Skeletal muscle tissue (tissue), 4 donors: ENCODE results near the gene EXOC6. TPM values are rescaled to one million over a fixed set of nuclear protein-coding genes. Genes with fewer than 3 reads are reported as not detected.
A peak's percentile ranks its signal among the peaks of the same experiment; 100 is the strongest.

Source experiments
- H3K27ac ChIP-seq: one replicate; pipeline ENCODE4 v1.7.0; 2013; ENCODE audit warnings: mild to moderate bottlenecking, low read depth, low read length, inconsistent platforms
- H3K27me3 ChIP-seq, 3 donors: one replicate each; pipeline ENCODE4 v1.7.0; 2013; ENCODE audit warnings: low read length in 3 of 3; ENCODE audit not compliant: control insufficient read depth in 3 of 3, insufficient read depth in 3 of 3
- H3K36me3 ChIP-seq, 3 donors: one replicate each; pipeline ENCODE4 v1.7.0; 2013; ENCODE audit warnings: low read length in 3 of 3; ENCODE audit not compliant: control insufficient read depth in 3 of 3, insufficient read depth in 3 of 3
- H3K4me1 ChIP-seq, 3 donors: one replicate each; pipeline ENCODE4 v1.7.0; 2013; ENCODE audit warnings: low read length in 3 of 3, mild to moderate bottlenecking in 3 of 3; ENCODE audit not compliant: control insufficient read depth in 3 of 3, insufficient read depth in 3 of 3
- H3K4me3 ChIP-seq, 3 donors: one replicate each; pipeline ENCODE4 v1.7.0; 2013; ENCODE audit warnings: low read length in 3 of 3
- H3K9ac ChIP-seq, 3 donors: one replicate each; pipeline ENCODE4 v1.7.0; 2013; ENCODE audit warnings: low read length in 3 of 3, mild to moderate bottlenecking in 3 of 3, moderate library complexity in 2 of 3, low read depth in 1 of 3
- H3K9me3 ChIP-seq, 3 donors: one replicate each; pipeline ENCODE4 v1.7.0; 2013; ENCODE audit warnings: low read length in 3 of 3; ENCODE audit not compliant: control insufficient read depth in 3 of 3
- total RNA-seq: library from RNA; depleted of rRNA; stranded (reverse); fragments of >200 nt; gene quantifications from one replicate; pipeline ENCODE4 v1.2.3, GENCODE V29; 2014
- donor health status: Osteomylitis.

Gene EXOC6
- total RNA-seq, 1 donor from 2014 or later: 54.8 TPM

- Histone ChIP-seq H3K27me3 (no peaks in the 10 kb centered on the region), H3K36me3 (no peaks in the 10 kb centered on the region), H3K4me1 (peaks cover 11 to 14% (median 14%) of the 10 kb centered on the region in 3 donors), H3K27ac (peak overlapping the region; percentile 4), H3K9me3 (no peaks in the 10 kb centered on the region), H3K4me3 (no peak overlapping the region), H3K9ac (no peak overlapping the region)
Observed at GRCh38 chr10:92847202-92847864, 987 bp upstream of the EXOC6 start.

- H3K4me3 ChIP-seq: peak overlapping the region; percentile 64 to 78 (median 76)
- no peaks in the 10 kb centered on the region for H3K9me3 ChIP-seq
- peak overlapping the region; percentile 67 for H3K27ac ChIP-seq
- H3K9ac ChIP-seq: peak overlapping the region; percentile 5 to 80 (median 51)
- H3K36me3 ChIP-seq: no peaks in the 10 kb centered on the region
- H3K4me1 ChIP-seq: peaks cover 11 to 14% (median 12%) of the 10 kb centered on the region in 3 donors
- H3K27me3 ChIP-seq: no peaks in the 10 kb centered on the region
Observed at GRCh38 chr10:92848037-92848440, 281 bp upstream of the EXOC6 start.

- Histone ChIP-seq H3K27me3 (no peaks in the 10 kb centered on the region), H3K4me1 (peaks cover 10 to 12% (median 11%) of the 10 kb centered on the region in 3 donors), H3K4me3 (peak overlapping the region; percentile 76 to 84 (median 78)), H3K36me3 (no peaks in the 10 kb centered on the region), H3K9ac (peak overlapping the region; percentile 63 to 88 (median 73)), H3K27ac (peak overlapping the region; percentile 67), H3K9me3 (no peaks in the 10 kb centered on the region)
Observed at GRCh38 chr10:92849234-92849525, 860 bp downstream of the EXOC6 start.

GRCh38 chr10:92849576-92850090 is 1.3 kb downstream of the EXOC6 start:
- H3K4me3 ChIP-seq: peak overlapping the region; percentile 76 to 84 (median 78)
- peak overlapping the region; percentile 63 to 88 (median 73) for H3K9ac ChIP-seq
- H3K4me1 ChIP-seq: peaks cover 10 to 12% (median 11%) of the 10 kb centered on the region in 3 donors
- H3K36me3 ChIP-seq: no peaks in the 10 kb centered on the region
- no peak overlapping the region for H3K27ac ChIP-seq
- H3K27me3 ChIP-seq: no peaks in the 10 kb centered on the region
- H3K9me3 ChIP-seq: no peaks in the 10 kb centered on the region

- Histone ChIP-seq H3K27ac (no peak overlapping the region), H3K27me3 (no peaks in the 10 kb centered on the region), H3K36me3 (no peaks in the 10 kb centered on the region), H3K4me3 (no peak overlapping the region), H3K9ac (no peak overlapping the region), H3K4me1 (peaks cover 9 to 11% (median 10%) of the 10 kb centered on the region in 3 donors), H3K9me3 (no peaks in the 10 kb centered on the region)
Observed at GRCh38 chr10:92850185-92850584, 1.9 kb downstream of the EXOC6 start.

GRCh38 chr10:92851003-92851402 is 2.7 kb downstream of the EXOC6 start:
- no peak overlapping the region for H3K27ac ChIP-seq
- H3K9ac ChIP-seq: no peak overlapping the region
- no peaks in the 10 kb centered on the region for H3K36me3 ChIP-seq
- no peaks in the 10 kb centered on the region for H3K9me3 ChIP-seq
- H3K4me3 ChIP-seq: no peak overlapping the region
- peaks cover 9 to 11% (median 10%) of the 10 kb centered on the region in 3 donors for H3K4me1 ChIP-seq
- no peaks in the 10 kb centered on the region for H3K27me3 ChIP-seq

- no peaks in the 10 kb centered on the region for H3K4me1 ChIP-seq
- no peak overlapping the region for H3K4me3 ChIP-seq
- no peak overlapping the region for H3K27ac ChIP-seq
- no peaks in the 10 kb centered on the region for H3K27me3 ChIP-seq
- H3K9ac ChIP-seq: no peak overlapping the region
- no peaks in the 10 kb centered on the region for H3K9me3 ChIP-seq
- no peaks in the 10 kb centered on the region for H3K36me3 ChIP-seq
Observed at GRCh38 chr10:92855560-92855959, 7.2 kb downstream of the EXOC6 start.

- no peak overlapping the region for H3K4me3 ChIP-seq
- no peaks in the 10 kb centered on the region for H3K36me3 ChIP-seq
- H3K27me3 ChIP-seq: no peaks in the 10 kb centered on the region
- H3K9ac ChIP-seq: no peak overlapping the region
- H3K9me3 ChIP-seq: no peaks in the 10 kb centered on the region
- H3K4me1 ChIP-seq: peaks cover 0 to 3% (median 0%) of the 10 kb centered on the region in 3 donors
- H3K27ac ChIP-seq: no peak overlapping the region
Observed at GRCh38 chr10:92857904-92858514, 9.7 kb downstream of the EXOC6 start.

- Histone ChIP-seq H3K4me1 (no peaks in the 10 kb centered on the region), H3K9ac (peak overlapping the region in 1 of 3 donors; percentile 30), H3K9me3 (no peaks in the 10 kb centered on the region), H3K27ac (no peak overlapping the region), H3K36me3 (no peaks in the 10 kb centered on the region), H3K4me3 (no peak overlapping the region), H3K27me3 (no peaks in the 10 kb centered on the region)
Observed at GRCh38 chr10:92867235-92867634, 18.9 kb downstream of the EXOC6 start.

- Histone ChIP-seq H3K4me1 (no peaks in the 10 kb centered on the region), H3K36me3 (no peaks in the 10 kb centered on the region), H3K9ac (no peak overlapping the region), H3K27me3 (no peaks in the 10 kb centered on the region), H3K9me3 (no peaks in the 10 kb centered on the region), H3K4me3 (no peak overlapping the region), H3K27ac (no peak overlapping the region)
Observed at GRCh38 chr10:92868036-92868435, 19.7 kb downstream of the EXOC6 start.
